ENCODE results near the gene PTPRC.

The PTPRC gene

GRCh38 chr1:198686069-198686728, 47.4 kb downstream of the PTPRC start:
- Histone ChIP-seq H3K27ac (peak overlapping the region in 5 of 21 experiments; percentile 7 to 92 (median 79)), H3K4me3 (no peak overlapping the region)

GRCh38 chr1:198687429-198687828, 48.6 kb downstream of the PTPRC start:
- H3K27ac ChIP-seq: peak overlapping the region in 1 of 21 experiments; percentile 92

DNA sequence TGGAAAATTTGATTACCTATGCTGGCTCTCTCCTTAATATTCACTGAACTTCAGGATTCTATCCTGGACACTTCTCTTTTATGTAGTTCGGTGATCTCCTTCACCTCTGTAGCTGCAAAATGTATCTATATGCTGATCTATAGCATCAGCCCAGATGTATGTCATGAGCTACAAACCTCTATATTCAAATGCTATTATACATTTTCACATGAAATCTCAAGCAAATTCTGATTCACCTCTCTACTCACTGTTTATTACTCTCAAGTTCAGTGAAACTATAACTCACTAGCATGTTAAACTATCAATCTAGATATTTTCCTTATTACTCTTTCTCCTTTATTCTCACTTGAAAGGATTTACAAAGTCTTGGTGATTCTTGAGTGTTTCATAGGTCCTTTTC, 52.2 kb downstream of the PTPRC start:
- H3K27ac ChIP-seq: no peak overlapping the region

More at GRCh38 chr1:198687429-198687828, 48.6 kb downstream of the PTPRC start:
- H3K4me3 ChIP-seq: no peak overlapping the region

DNA sequence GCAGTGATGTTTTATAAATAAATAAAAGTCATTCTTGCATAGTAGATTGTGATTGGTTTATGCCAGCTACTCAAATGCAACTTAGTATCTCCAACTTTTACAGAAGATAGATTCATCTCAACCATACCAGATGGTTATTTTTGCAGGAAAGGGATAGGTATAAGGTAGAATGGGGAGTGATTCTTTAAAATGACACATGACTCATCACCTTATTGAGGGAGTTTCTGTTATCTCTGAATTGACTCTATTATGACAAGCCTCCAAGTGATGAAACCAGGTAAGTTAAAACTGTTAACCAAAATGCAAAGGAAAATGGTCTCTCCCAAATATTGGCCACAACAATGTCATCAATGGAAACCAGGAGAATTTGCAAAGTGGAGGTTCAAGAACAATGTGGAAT, 54.5 kb downstream of the PTPRC start:
- Histone ChIP-seq H3K27ac (no peak overlapping the region), H3K4me3 (no peak overlapping the region)

More for the DNA sequence above, 52.2 kb downstream of the PTPRC start:
- no peak overlapping the region for H3K4me3 ChIP-seq

GRCh38 chr1:198694542-198694941, 55.7 kb downstream of the PTPRC start:
- Histone ChIP-seq H3K27ac (no peak overlapping the region), H3K4me3 (no peak overlapping the region)

DNA sequence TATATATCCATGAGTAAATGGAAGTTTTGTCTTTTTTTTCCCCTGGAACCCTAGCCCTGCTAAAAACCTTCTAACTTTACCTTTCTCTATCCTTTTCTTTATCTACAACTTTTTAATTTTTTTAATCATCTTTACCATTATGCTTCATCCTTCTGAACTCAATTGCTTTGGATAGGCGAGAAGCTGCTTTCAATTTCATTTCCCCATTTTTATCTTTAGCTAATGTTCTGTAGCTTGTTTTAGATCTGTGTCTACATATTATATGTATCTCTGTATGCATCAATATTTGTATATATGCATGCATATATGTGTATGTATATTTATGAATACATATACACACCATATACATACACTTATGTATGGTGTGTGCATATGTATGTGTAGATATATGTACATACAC, 57.4 kb downstream of the PTPRC start:
- Histone ChIP-seq H3K4me3 (no peak overlapping the region), H3K27ac (no peak overlapping the region)

GRCh38 chr1:198699167-198700015, 60.6 kb downstream of the PTPRC start:
- H3K4me3 ChIP-seq: no peak overlapping the region
- H3K27ac ChIP-seq: no peak overlapping the region

- no peak overlapping the region for H3K27ac ChIP-seq
- no peak overlapping the region for H3K4me3 ChIP-seq
Observed at GRCh38 chr1:198700016-198700392, 61.2 kb downstream of the PTPRC start.

DNA sequence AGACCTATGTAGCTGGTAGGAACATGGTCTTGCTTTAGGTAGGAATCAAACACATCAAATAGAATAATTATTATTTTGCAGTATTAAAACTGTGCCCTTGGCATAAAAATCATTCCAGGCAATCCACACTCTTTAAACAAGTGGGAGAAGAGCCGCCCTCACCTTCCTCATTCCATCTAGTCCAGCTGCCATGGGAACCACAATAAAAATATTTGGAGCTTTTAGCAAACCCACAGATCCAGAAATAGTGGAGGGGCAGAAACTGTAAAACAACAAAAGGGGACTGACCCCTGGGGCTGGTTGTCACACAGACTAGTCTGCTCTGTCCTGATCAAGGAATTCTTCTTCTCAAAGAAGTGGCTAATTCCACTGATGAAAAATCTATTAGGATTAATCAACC, 61.6 kb downstream of the PTPRC start:
- Histone ChIP-seq H3K4me3 (no peak overlapping the region), H3K27ac (no peak overlapping the region)

DNA sequence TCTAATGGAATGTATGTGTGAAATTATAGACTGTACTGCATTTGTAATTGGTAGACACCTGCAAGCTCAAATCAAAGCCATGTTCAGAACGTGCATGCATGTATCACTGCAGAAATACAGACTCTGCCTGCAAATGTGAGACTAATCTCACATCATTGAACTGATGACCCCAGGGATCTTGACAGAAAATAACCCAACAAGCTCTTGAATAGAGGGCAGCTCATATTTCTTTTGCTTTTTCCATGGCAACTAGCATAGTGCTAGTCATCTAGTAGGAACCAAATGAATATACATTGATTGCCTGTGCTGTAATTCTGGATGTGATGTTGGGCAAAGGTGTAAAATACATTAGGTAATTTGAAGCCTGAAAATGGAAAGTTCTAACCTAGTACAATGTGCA, 62.4 kb downstream of the PTPRC start:
- peak overlapping the region in 1 of 21 experiments; percentile 0 for H3K27ac ChIP-seq

GRCh38 chr1:198701766-198702539, 63.1 kb downstream of the PTPRC start:
- H3K27ac ChIP-seq: peak overlapping the region in 1 of 21 experiments; percentile 0
- no peak overlapping the region for H3K4me3 ChIP-seq

More for the DNA sequence above, 62.4 kb downstream of the PTPRC start:
- no peak overlapping the region for H3K4me3 ChIP-seq

GRCh38 chr1:198708761-198709525, 70.1 kb downstream of the PTPRC start:
- no peak overlapping the region for H3K4me3 ChIP-seq
- no peak overlapping the region for H3K27ac ChIP-seq

DNA sequence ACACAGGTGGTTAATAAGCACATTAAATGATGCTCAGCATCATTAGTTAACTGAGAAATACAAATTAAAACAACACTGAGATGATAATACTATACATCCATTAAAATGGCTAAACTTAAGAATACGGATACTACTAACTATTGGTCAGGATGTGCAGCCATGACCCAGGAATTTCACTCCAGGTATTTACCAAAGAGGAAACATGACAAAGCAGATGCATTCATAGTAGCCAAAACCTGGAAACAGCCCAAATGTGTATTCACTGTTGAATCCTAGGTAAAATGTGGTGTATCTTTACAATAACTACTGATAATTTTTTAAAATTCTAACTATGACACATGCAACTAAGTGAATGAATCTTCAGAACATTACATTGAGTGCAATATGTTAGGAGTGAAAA, 73.0 kb downstream of the PTPRC start:
- Histone ChIP-seq H3K4me3 (no peak overlapping the region), H3K27ac (no peak overlapping the region)

- H3K27ac ChIP-seq: no peak overlapping the region
Observed at GRCh38 chr1:198713081-198713480, 74.2 kb downstream of the PTPRC start.

GRCh38 chr1:198714271-198714670, 75.4 kb downstream of the PTPRC start:
- no peak overlapping the region for H3K4me3 ChIP-seq
- H3K27ac ChIP-seq: no peak overlapping the region

More at GRCh38 chr1:198713081-198713480, 74.2 kb downstream of the PTPRC start:
- H3K4me3 ChIP-seq: no peak overlapping the region

GRCh38 chr1:198716051-198716450, 77.2 kb downstream of the PTPRC start:
- no peak overlapping the region for H3K27ac ChIP-seq
- H3K4me3 ChIP-seq: no peak overlapping the region

GRCh38 chr1:198717510-198717909, 78.7 kb downstream of the PTPRC start:
- no peak overlapping the region for H3K27ac ChIP-seq
- no peak overlapping the region for H3K4me3 ChIP-seq

DNA sequence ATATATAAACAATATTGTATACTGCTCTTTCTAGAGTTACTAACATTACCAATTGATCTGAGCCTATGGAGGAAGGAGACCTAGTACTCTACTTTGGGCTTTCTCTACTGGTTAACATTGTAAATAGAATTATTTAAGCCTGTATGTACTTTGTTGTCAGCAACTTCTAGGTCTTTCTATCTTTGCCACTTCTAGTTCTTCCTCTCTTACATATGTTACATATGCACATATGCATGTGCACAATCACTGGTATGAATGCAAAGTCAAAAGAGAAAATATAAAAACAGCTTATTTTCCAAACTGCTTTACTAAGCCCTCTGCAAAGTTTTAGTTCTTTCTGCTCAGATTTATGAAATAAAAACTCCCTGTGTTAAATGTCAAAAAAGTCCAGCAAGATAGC, 84.3 kb downstream of the PTPRC start:
- H3K4me3 ChIP-seq: no peak overlapping the region
- no peak overlapping the region for H3K27ac ChIP-seq

- Histone ChIP-seq H3K27ac (no peak overlapping the region), H3K4me3 (no peak overlapping the region)
Observed at GRCh38 chr1:198725090-198725489, 86.2 kb downstream of the PTPRC start.

DNA sequence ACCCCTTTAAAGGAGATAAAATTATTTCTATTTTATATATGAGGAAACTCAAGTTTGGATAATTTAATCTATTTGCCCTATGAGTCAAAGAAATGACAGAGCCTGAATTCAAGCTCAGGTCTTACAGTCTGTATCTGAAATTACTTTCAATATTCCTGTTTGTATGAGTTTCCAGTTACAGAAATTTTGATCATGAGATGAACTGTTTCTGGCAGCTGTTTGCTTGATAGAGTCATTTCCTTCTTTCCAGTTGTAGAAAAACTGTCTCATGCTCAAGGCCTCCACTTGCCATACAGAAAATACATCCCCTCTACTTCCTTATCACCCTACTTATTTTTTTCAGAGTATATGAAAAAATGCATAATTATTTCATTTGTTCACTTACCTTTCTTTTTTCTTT, 87.6 kb downstream of the PTPRC start:
- Histone ChIP-seq H3K4me3 (no peak overlapping the region), H3K27ac (no peak overlapping the region)

All from skin epidermis (tissue), 12 donors.